CD4-positive, CD25-positive, alpha-beta regulatory T cell (primary cell): Measurements from ENCODE around the gene METTL16. TPM values are rescaled to one million over a fixed set of nuclear protein-coding genes. Genes with fewer than 3 reads are reported as not detected.
A peak's percentile ranks its signal among the peaks of the same experiment; 100 is the strongest.

Experiments
- ATAC-seq, 2 donors: fragments of 150-1000 bp; cut with Tn5 transposase; one replicate each; pipeline ENCODE4 v1.10.0; 2021; ENCODE audit warnings: low read depth in 2 of 2, moderate number of reproducible peaks in 2 of 2, moderate library complexity in 1 of 2
- DNase-seq, 3 donors: peaks; one replicate each; pipeline versions ENCODE4 v3.0.0 to v3.0.0-alpha.2; 2012 to 2022; ENCODE audit warnings: mixed read lengths in 1 of 3
- H3K27ac ChIP-seq: one replicate; pipeline ENCODE4 v1.7.0; 2013; ENCODE audit warnings: mild to moderate bottlenecking, low read length; ENCODE audit not compliant: insufficient read depth, poor library complexity, severe bottlenecking
- H3K27me3 ChIP-seq: one replicate; pipeline ENCODE4 v1.7.0; 2013; ENCODE audit warnings: low read length; ENCODE audit not compliant: control insufficient read depth, insufficient read depth
- H3K36me3 ChIP-seq: one replicate; pipeline ENCODE4 v1.7.0; 2013; ENCODE audit warnings: mild to moderate bottlenecking, low read length, moderate library complexity; ENCODE audit not compliant: control insufficient read depth, insufficient read depth
- H3K4me1 ChIP-seq: 2 replicates; pipeline ENCODE4 v1.7.0; 2013; ENCODE audit warnings: mild to moderate bottlenecking, low read length; ENCODE audit not compliant: insufficient read depth, control insufficient read depth, poor library complexity, severe bottlenecking
- H3K4me3 ChIP-seq: one replicate; pipeline ENCODE4 v1.7.0; 2013; ENCODE audit warnings: low read depth, mild to moderate bottlenecking, low read length, moderate library complexity
- H3K9me3 ChIP-seq, 2 experiments: 1 replicate in 1 of 2; 2 replicates in 1 of 2; pipeline ENCODE4 v1.7.0; 2013; ENCODE audit warnings: low read length in 2 of 2, mild to moderate bottlenecking in 1 of 2, moderate library complexity in 1 of 2; ENCODE audit not compliant: control insufficient read depth in 2 of 2
- H3K27ac Mint-ChIP-seq, 3 donors: one replicate each; pipeline ENCODE4 v1.8.0; 2020 to 2022; ENCODE audit warnings: mild to moderate bottlenecking in 3 of 3, mixed read lengths in 3 of 3, moderate library complexity in 2 of 3
- H3K27me3 Mint-ChIP-seq: one replicate; pipeline ENCODE4 v1.8.0; 2022; ENCODE audit warnings: mild to moderate bottlenecking, mixed read lengths
- H3K36me3 Mint-ChIP-seq: one replicate; pipeline ENCODE4 v1.8.0; 2020; ENCODE audit warnings: mixed read lengths
- H3K4me1 Mint-ChIP-seq, 4 donors: one replicate each; pipeline ENCODE4 v1.8.0; 2020 to 2022; ENCODE audit warnings: mixed read lengths in 4 of 4, mild to moderate bottlenecking in 1 of 4
- H3K4me3 Mint-ChIP-seq, 4 donors: one replicate each; pipeline ENCODE4 v1.8.0; 2020 to 2022; ENCODE audit warnings: mild to moderate bottlenecking in 4 of 4, mixed read lengths in 4 of 4, moderate library complexity in 3 of 4
- H3K9me3 Mint-ChIP-seq, 7 donors: one replicate each; pipeline ENCODE4 v1.8.0; 2020 to 2022; ENCODE audit warnings: mixed read lengths in 7 of 7, mild to moderate bottlenecking in 3 of 7, moderate library complexity in 2 of 7
- polyA plus RNA-seq, 4 donors: library from polyadenylated mRNA; unstranded; fragments of 300-500 nt; fragmentation: Illumina TruSeq; gene quantifications; one replicate each; pipeline ENCODE4 v1.2.3, GENCODE V29; 2021
- total RNA-seq: library from RNA; stranded (reverse); gene quantifications from one replicate; pipeline ENCODE4 v1.2.3, GENCODE V29; 2022

The METTL16 gene
- total and polyA plus RNA-seq, 5 donors from 2014 or later, result 12.9 to 39.2 (median 16.9) TPM

DNA sequence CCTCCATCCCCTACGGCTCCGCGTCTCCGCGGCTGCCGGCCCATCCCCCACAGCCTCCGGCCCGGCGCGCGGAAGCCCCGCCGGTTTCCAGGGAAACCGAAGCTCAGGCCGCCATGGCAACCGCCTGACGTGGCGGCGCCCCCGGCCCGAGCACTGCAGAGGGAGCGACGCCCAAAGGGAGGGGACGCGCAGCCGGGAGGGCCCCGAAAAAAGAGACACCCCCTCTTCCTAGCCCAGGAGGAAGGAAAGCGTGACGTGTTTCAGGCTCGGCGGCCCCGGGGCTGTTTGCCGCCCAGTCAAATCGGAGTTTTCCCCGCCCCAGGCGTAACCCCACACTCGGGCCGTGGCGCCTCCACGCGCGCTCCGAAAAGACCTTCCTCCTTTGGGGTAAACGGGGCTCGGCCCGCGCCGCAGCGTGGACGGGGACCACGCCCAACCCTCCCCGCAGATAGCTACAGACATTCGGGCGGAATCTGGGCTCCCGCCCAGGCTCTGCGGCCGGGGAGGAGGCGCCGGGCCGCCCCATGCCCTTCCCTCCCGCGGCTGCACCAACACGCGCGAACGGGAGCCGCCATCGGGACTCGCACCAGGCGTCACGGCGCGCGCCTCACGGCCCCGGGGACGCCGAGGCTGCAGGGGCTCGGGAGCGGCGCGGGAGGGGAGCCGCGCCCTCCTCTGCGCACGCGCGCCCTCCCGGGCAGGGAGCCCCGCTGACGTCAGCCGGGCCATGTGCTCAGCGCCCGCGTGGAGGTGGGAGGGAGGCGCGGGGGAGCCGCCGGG lies 118.3 kb downstream of the METTL16 start:
- H3K9me3 ChIP-seq, result no peaks in the 10 kb centered on the region
- H3K36me3 ChIP-seq, result no peaks in the 10 kb centered on the region
- H3K27me3 Mint-ChIP-seq, result peaks cover 14% of the 10 kb centered on the region
- peak; percentile 59 to 61 for ATAC-seq
- H3K4me3 ChIP-seq, result peak overlapping the region; percentile 13
- peak; percentile 89 to 95 (median 91) for DNase-seq
- peaks cover 54% of the 10 kb centered on the region for H3K4me1 ChIP-seq
- peaks cover 5 to 66% (median 27%) of the 10 kb centered on the region in 4 donors for H3K4me1 Mint-ChIP-seq
- peaks cover 7% of the 10 kb centered on the region for H3K36me3 Mint-ChIP-seq
- no peaks in the 10 kb centered on the region for H3K27me3 ChIP-seq
- H3K4me3 Mint-ChIP-seq, result peak overlapping the region; percentile 87 to 96 (median 94)
- H3K27ac Mint-ChIP-seq, result peak overlapping the region; percentile 84 to 97 (median 91)
- peak overlapping the region; percentile 99 for H3K27ac ChIP-seq
- H3K9me3 Mint-ChIP-seq, result peaks cover 0 to 3% (median 0%) of the 10 kb centered on the region in 7 donors

DNA sequence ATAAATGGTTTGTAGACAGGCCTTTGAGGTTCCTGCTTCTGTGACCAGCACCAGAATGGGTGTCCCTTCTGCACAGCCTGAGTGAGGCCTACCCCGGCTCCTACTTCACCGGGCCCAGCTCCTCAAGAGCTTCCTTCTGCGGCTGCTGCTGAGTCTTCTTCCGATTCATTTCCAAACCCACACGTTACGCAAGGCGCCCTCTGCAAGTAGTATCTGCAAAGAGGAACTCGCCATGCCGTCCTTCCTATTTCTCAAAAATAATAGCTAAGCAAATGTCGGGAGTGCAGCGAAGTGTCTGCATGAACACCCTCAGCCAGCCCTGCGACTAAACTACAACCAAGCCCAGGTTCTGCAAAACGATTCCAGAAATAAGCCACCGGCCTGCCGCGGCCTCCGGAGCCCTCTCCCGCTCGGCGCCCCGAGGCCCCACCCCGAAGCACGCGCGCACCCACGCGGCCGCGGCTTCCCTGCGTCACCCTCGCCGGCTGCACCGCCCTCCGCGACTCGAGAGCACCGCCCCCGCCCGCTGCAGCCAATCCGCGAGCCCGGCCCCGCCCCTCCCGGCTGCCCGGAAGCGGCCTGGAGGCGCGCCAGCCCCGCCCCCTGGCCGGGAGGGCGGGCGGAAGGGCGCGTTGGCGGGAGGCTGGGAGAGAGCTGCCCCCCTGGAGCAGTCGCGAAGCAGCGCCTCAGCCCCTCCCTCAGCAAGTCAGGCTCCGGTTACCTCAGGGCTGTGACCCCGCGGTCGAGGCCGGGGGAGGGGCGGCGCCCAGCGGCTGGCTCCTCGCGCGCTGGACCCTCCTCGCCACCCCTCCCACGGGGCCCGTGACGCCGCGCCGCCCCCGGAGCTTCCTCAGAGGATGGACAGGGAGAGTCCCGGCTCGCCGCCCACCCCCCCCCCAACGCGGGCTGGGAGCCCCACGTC lies 119.2 kb downstream of the METTL16 start:
- Histone ChIP-seq H3K36me3 (no peaks in the 10 kb centered on the region), H3K27me3 (no peaks in the 10 kb centered on the region), H3K4me3 (peak overlapping the region; percentile 83), H3K4me1 (peaks cover 45% of the 10 kb centered on the region), H3K27ac (peak overlapping the region; percentile 99), H3K9me3 (no peaks in the 10 kb centered on the region)
- Mint-ChIP-seq H3K27ac (peak overlapping the region; percentile 92 to 99 (median 97)), H3K4me3 (peak overlapping the region; percentile 94 to 98 (median 96)), H3K27me3 (peaks cover 14% of the 10 kb centered on the region), H3K9me3 (peaks cover 0 to 3% (median 0%) of the 10 kb centered on the region in 7 donors), H3K4me1 (peaks cover 5 to 58% (median 23%) of the 10 kb centered on the region in 4 donors), H3K36me3 (peaks cover 13% of the 10 kb centered on the region)
- ATAC-seq (peak; percentile 64 to 66), DNase-seq (peak; percentile 95 to 98 (median 96))

DNA sequence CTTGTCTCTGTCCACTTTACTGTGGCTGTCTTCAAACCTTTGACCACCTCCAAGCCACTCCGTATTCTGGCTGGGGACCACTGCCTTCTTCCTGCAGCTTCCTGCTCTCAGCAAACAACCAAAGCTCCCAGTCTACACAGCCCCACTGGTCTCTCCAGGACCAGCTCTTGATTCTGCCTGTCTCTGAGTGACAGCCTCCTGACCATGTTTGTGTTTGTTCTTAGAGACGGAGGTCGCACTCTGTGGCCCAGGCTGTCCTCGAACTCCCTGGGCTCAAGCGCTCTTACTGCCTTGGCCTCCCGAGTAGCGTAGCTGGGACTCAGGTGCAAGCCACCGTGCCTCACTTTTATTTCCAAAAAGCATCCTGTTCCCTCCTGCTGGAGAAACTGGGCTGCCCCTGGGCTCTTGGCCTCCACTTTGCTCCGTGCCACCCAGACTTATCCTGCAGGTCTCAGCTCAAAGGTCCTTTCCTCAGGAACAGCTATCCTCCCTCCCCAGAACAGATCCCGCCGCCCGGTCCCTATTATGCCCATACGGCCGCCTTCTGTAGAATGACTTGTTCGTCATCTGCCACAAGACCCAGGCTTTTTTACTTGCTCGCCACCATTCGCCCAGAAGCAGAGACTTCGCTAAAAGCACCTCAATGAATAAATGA lies 120.0 kb downstream of the METTL16 start:
- peak overlapping the region; percentile 84 to 98 (median 95) for H3K4me3 Mint-ChIP-seq
- peaks cover 14% of the 10 kb centered on the region for H3K27me3 Mint-ChIP-seq
- Histone ChIP-seq H3K27ac (peak overlapping the region; percentile 99), H3K27me3 (no peaks in the 10 kb centered on the region), H3K9me3 (no peaks in the 10 kb centered on the region), H3K4me1 (peaks cover 37% of the 10 kb centered on the region), H3K4me3 (peak overlapping the region; percentile 83), H3K36me3 (peaks cover 1% of the 10 kb centered on the region)
- no peak for ATAC-seq
- DNase-seq, result no peak
- H3K9me3 Mint-ChIP-seq, result peaks cover 0 to 3% (median 0%) of the 10 kb centered on the region in 7 donors
- peaks cover 13% of the 10 kb centered on the region for H3K36me3 Mint-ChIP-seq
- H3K27ac Mint-ChIP-seq, result peak overlapping the region; percentile 92 to 99 (median 97)
- H3K4me1 Mint-ChIP-seq, result peaks cover 5 to 53% (median 21%) of the 10 kb centered on the region in 4 donors

DNA sequence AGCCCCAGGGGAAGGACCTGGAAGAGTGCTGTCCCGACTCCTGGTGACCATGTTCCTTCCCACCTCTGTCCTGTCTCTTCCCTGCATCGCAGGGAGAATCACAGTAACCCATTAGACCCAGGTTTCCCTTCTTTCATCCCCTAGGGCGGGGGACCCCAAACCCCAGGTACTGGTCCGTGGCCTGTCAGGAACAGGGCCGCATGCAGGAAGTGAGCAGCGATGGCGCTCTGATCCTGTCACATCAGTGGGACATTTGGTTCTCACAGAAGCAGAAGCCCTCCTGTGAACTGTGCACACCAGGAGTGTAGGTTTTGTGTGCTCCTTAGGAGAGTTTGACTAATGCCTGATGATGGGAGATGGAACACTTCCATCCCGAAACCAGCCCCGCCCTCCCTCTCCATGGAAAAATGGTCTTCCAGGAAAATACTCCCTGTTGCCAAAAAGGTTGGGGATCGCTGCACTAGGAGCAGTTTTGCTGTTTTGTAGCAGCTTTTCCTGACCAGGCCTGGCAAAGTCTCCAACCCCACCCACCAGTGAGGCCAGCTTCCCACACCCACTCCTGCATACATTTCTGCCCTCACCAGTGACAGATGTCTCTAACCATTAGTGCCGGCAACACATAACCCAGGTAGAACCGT lies 121.4 kb downstream of the METTL16 start:
- Histone ChIP-seq H3K36me3 (peaks cover 4% of the 10 kb centered on the region), H3K4me1 (peaks cover 23% of the 10 kb centered on the region), H3K27ac (no peak overlapping the region), H3K4me3 (no peak overlapping the region), H3K27me3 (no peaks in the 10 kb centered on the region), H3K9me3 (no peaks in the 10 kb centered on the region)
- no peak for DNase-seq
- H3K4me1 Mint-ChIP-seq, result peaks cover 5 to 43% (median 19%) of the 10 kb centered on the region in 4 donors
- peaks cover 0 to 3% (median 0%) of the 10 kb centered on the region in 7 donors for H3K9me3 Mint-ChIP-seq
- peak overlapping the region; percentile 62 to 92 (median 76) for H3K27ac Mint-ChIP-seq
- peak overlapping the region in 2 of 4 donors; percentile 21 to 74 for H3K4me3 Mint-ChIP-seq
- H3K27me3 Mint-ChIP-seq, result peaks cover 14% of the 10 kb centered on the region
- peaks cover 13% of the 10 kb centered on the region for H3K36me3 Mint-ChIP-seq
- ATAC-seq, result no peak

DNA sequence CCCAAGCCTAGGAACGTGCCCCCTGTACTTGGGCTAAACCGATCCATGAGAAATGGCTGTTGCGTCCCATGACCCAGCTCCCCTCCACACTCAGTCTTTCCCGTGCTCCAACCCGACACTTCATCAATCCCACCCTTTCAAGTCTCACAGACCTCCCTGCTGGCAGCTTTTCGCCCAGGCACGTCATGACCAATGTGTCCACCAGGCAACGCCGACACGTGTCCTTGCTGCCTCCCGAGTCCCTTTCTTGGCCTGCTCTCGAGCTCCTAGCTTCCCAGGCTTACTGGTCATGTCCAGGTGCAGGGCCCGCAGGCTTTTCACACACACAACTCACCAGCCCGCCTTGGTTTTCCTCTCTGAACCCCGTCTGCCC lies 123.0 kb downstream of the METTL16 start:
- peaks cover 5 to 36% (median 19%) of the 10 kb centered on the region in 4 donors for H3K4me1 Mint-ChIP-seq
- DNase-seq (no peak), ATAC-seq (no peak)
- peaks cover 4% of the 10 kb centered on the region for H3K36me3 ChIP-seq
- no peaks in the 10 kb centered on the region for H3K27me3 ChIP-seq
- no peak overlapping the region for H3K27ac ChIP-seq
- H3K9me3 Mint-ChIP-seq, result peaks cover 0 to 3% (median 0%) of the 10 kb centered on the region in 7 donors
- peaks cover 14% of the 10 kb centered on the region for H3K4me1 ChIP-seq
- H3K4me3 Mint-ChIP-seq, result peak overlapping the region in 2 of 4 donors; percentile 6 to 30
- H3K36me3 Mint-ChIP-seq, result peaks cover 13% of the 10 kb centered on the region
- H3K9me3 ChIP-seq, result no peaks in the 10 kb centered on the region
- H3K27ac Mint-ChIP-seq, result peak overlapping the region in 2 of 3 donors; percentile 62 to 69
- H3K4me3 ChIP-seq, result no peak overlapping the region
- H3K27me3 Mint-ChIP-seq, result peaks cover 14% of the 10 kb centered on the region

DNA sequence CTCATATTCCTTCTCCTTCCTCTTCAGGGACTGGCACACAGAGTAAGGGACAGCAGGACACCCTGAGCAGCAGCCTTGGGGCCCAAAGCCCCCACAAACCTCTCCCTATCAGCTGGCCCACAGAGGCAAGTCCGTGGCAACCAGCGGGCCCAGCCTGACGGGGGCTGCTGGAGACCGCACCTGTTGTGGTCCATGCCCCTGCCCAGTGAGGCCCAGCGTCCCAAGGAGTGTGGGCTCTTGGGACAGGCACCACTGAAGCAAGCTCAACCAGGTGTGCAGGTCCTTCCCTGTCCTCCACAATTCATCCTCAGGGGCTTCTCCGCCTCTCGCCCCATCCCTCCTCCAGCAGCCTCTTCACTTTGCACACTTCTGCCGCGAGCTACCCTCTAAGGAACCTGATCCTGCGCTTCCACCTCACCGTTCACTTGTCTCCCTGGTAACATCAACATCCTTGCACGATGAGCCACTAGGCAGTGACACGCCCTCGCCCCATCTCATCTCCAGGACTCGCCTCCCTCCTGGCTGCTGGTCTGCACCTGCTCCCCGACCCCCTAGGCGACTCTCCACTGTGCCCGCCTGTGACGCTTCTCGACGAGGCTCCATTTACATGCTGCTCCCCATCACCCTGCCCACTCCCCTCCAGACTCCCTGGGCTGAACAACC lies 123.5 kb downstream of the METTL16 start:
- H3K4me1 ChIP-seq, result peaks cover 14% of the 10 kb centered on the region
- no peak overlapping the region for H3K4me3 ChIP-seq
- H3K4me1 Mint-ChIP-seq, result peaks cover 5 to 34% (median 17%) of the 10 kb centered on the region in 4 donors
- peaks cover 10% of the 10 kb centered on the region for H3K27me3 Mint-ChIP-seq
- H3K36me3 ChIP-seq, result peaks cover 4% of the 10 kb centered on the region
- peaks cover 13% of the 10 kb centered on the region for H3K36me3 Mint-ChIP-seq
- peak overlapping the region in 1 of 4 donors; percentile 30 for H3K4me3 Mint-ChIP-seq
- DNase-seq, result no peak
- H3K9me3 ChIP-seq, result no peaks in the 10 kb centered on the region
- peak overlapping the region in 2 of 3 donors; percentile 33 to 62 for H3K27ac Mint-ChIP-seq
- no peaks in the 10 kb centered on the region for H3K27me3 ChIP-seq
- peaks cover 0 to 3% (median 0%) of the 10 kb centered on the region in 7 donors for H3K9me3 Mint-ChIP-seq
- no peak for ATAC-seq
- no peak overlapping the region for H3K27ac ChIP-seq
